ENCODE data around the gene SMIM27. TPM values are rescaled to one million over a fixed set of nuclear protein-coding genes. Genes with fewer than 3 reads are reported as not detected.

Gene SMIM27
- total RNA-seq (2022; extraction: Qiagen RNA extraction; ENCODE audit: low read depth): 11.3 to 15.8 TPM (median 14.4 TPM) in 5 replicates

GRCh38 chr9:32552172-32552872 is at the start of gene SMIM27, which contains the start of gene TOPORS:
TSS of gene SMIM27 (plus strand) at chr9:32552327. CDS start at chr9:32552435, 108 bp downstream.
TSS of gene TOPORS (minus strand) at chr9:32552586. CDS start at chr9:32552436, 150 bp downstream.

GRCh38 chr9:32526041-32526706 is 26.0 kb upstream of the SMIM27 start, which contains the start of gene RIGI:
TSS of gene RIGI (minus strand) at chr9:32526196. CDS start at chr9:32526166, 30 bp downstream.

GRCh38 chr9:32572900-32573523 is 20.9 kb downstream of the SMIM27 start, which contains the start of gene NDUFB6:
TSS of gene NDUFB6 (minus strand) at chr9:32573159. CDS start at chr9:32573060, 99 bp downstream.

Other genes with a start within 250 kb of the SMIM27 start
- gene ACO1, start 167.7 kb upstream of the SMIM27 start, total RNA-seq (2022; extraction: Qiagen RNA extraction; ENCODE audit: low read depth): 30.0 to 31.6 TPM (median 31.1 TPM) in 5 replicates
- 3.7 to 5.5 TPM (median 3.9 TPM) in 5 replicates for gene RIGI, start 26.1 kb upstream of the SMIM27 start, total RNA-seq (2022; extraction: Qiagen RNA extraction; ENCODE audit: low read depth)
- gene TOPORS, start 259 bp downstream of the SMIM27 start, total RNA-seq (2022; extraction: Qiagen RNA extraction; ENCODE audit: low read depth): 11.9 to 18.9 TPM (median 14.3 TPM) in 5 replicates
- gene NDUFB6, start 20.8 kb downstream of the SMIM27 start, total RNA-seq (2022; extraction: Qiagen RNA extraction; ENCODE audit: low read depth): 103 to 119 TPM (median 109 TPM) in 5 replicates
- not detected in 5 replicates for gene TAF1L, start 83.3 kb downstream of the SMIM27 start, total RNA-seq (2022; extraction: Qiagen RNA extraction; ENCODE audit: low read depth)
- gene TMEM215, start 231.2 kb downstream of the SMIM27 start, total RNA-seq (2022; extraction: Qiagen RNA extraction; ENCODE audit: low read depth): not detected in 5 replicates

Data from A549 treated with CpdA at 1 μM for 4 hours (cell line).